Measurements from ENCODE around the gene EHD1. TPM values are rescaled to one million over a fixed set of nuclear protein-coding genes. Genes with fewer than 3 reads are reported as not detected.

Gene EHD1
- total RNA-seq, 1 donor from 2014 or later: 47.3 TPM

Other genes starting within 250 kb of the EHD1 start
- gene NRXN2, start 155.4 kb downstream of the EHD1 start, total RNA-seq: 11.6 TPM
- gene RASGRP2, start 134.5 kb downstream of the EHD1 start, total RNA-seq: 23.3 TPM
- 11.4 TPM for gene PYGM, start 118.6 kb downstream of the EHD1 start, total RNA-seq
- gene SF1, start 100.1 kb downstream of the EHD1 start, total RNA-seq: 391 TPM
- 14.0 TPM for gene MAP4K2, start 75.4 kb downstream of the EHD1 start, total RNA-seq
- 18.7 TPM for gene MEN1, start 68.1 kb downstream of the EHD1 start, total RNA-seq
- 28.5 TPM for gene CDC42BPG, start 34.0 kb downstream of the EHD1 start, total RNA-seq
- 27.9 TPM for gene ATG2A, start 38.6 kb upstream of the EHD1 start, total RNA-seq
- gene PPP2R5B, start 46.1 kb upstream of the EHD1 start, total RNA-seq: 18.9 TPM
- gene GPHA2, start 57.3 kb upstream of the EHD1 start, total RNA-seq: not detected
- not detected for gene MAJIN, start 93.5 kb upstream of the EHD1 start, total RNA-seq
- 4.6 TPM for gene BATF2, start 118.3 kb upstream of the EHD1 start, total RNA-seq
- 78.1 TPM for gene ARL2, start 135.5 kb upstream of the EHD1 start, total RNA-seq
- 17.6 TPM for gene SNX15, start 148.8 kb upstream of the EHD1 start, total RNA-seq
- 4.5 TPM for gene SAC3D1, start 162.6 kb upstream of the EHD1 start, total RNA-seq
- 10.3 TPM for gene NAALADL1, start 179.9 kb upstream of the EHD1 start, total RNA-seq
- gene CDCA5, start 205.4 kb upstream of the EHD1 start, total RNA-seq: 1.9 TPM
- 33.7 TPM for gene ZFPL1, start 205.6 kb upstream of the EHD1 start, total RNA-seq
- gene VPS51, start 217.6 kb upstream of the EHD1 start, total RNA-seq: 131 TPM
- 37.5 TPM for gene TM7SF2, start 233.3 kb upstream of the EHD1 start, total RNA-seq
- 13.7 TPM for gene ZNHIT2, start 239.1 kb upstream of the EHD1 start, total RNA-seq
- gene FAU, start 243.5 kb upstream of the EHD1 start, total RNA-seq: 999 TPM
- gene MRPL49, start 243.7 kb upstream of the EHD1 start, total RNA-seq: 49.8 TPM

All from ureter (tissue), 1 donor.